ENCODE measurements around the gene CDIPT.

DNA sequence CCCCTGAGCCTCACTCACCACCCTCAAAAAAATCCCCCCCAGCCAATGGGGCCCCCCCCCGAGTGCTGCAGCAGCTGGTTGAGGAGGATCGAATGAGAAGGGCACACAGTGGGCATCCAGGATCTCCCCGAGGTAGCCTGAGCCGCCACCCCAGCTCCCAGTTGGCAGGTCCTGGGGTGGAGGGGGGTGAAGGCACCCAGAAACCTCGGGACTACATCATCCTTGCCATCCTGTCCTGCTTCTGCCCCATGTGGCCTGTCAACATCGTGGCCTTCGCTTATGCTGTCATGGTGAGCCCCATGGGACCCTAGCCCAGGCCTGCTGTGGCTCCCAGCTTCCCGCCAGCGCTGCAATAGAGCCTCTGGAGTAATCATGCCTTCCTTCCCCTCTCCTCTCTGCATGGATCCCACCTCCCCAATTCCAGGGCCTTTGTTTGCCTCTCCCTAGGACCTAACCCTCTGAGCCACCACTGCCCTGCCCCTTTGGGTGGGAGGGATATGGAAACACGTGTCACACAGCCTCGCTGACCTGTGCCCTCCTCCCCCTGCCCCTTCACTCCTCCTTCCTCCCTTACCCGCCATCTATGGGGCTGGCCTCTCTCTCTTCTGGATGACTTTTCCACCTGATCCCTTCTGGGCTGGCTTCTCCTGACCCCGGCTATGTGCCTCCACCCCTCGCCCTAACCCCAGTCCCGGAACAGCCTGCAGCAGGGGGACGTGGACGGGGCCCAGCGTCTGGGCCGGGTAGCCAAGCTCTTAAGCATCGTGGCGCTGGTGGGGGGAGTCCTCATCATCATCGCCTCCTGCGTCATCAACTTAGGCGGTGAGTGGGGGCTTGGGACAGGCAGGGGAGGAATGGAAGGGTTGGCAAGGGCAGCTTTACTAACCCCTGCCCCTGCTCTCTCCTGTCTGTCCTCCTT, 49.1 kb downstream of the CDIPT start:
- TF ChIP-seq POLR2AphosphoS5 (IDR thresholded peaks at IDR 0.05; ENCODE audit: low read length) (no peak), SMC3 (IDR thresholded peaks at IDR 0.05; ENCODE audit: borderline replicate concordance, low read length) (no peak), ESRRA (IDR thresholded peaks at IDR 0.05; ENCODE audit: low read length) (no peak), NBN (IDR thresholded peaks at IDR 0.05) (no peak)
